ENCODE data around the gene SLC25A12. TPM values are rescaled to one million over a fixed set of nuclear protein-coding genes. Genes with fewer than 3 reads are reported as not detected.
A peak's percentile ranks its signal among the peaks of the same experiment; 100 is the strongest.

The SLC25A12 gene
- total and polyA plus RNA-seq, 7 donors: 19.1 to 83.6 (median 66.5) TPM

- DNase-seq (no peak), ATAC-seq (no peak)
- H3K27ac ChIP-seq: no peak overlapping the region
- no peaks in the 10 kb centered on the region for H3K9me3 ChIP-seq
- TF ChIP-seq, protein P1, sequence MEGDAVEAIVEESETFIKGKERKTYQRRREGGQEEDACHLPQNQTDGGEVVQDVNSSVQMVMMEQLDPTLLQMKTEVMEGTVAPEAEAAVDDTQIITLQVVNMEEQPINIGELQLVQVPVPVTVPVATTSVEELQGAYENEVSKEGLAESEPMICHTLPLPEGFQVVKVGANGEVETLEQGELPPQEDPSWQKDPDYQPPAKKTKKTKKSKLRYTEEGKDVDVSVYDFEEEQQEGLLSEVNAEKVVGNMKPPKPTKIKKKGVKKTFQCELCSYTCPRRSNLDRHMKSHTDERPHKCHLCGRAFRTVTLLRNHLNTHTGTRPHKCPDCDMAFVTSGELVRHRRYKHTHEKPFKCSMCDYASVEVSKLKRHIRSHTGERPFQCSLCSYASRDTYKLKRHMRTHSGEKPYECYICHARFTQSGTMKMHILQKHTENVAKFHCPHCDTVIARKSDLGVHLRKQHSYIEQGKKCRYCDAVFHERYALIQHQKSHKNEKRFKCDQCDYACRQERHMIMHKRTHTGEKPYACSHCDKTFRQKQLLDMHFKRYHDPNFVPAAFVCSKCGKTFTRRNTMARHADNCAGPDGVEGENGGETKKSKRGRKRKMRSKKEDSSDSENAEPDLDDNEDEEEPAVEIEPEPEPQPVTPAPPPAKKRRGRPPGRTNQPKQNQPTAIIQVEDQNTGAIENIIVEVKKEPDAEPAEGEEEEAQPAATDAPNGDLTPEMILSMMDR (IDR thresholded peaks at IDR 0.05): no peak
- no peaks in the 10 kb centered on the region for H3K36me3 ChIP-seq (ENCODE audit: insufficient read depth in 1 of 2, low read depth in 1 of 2)
- H3K27me3 ChIP-seq (ENCODE audit: insufficient read depth in 3 of 3, low read length in 2 of 3): no peaks in the 10 kb centered on the region
- intact Hi-C loops (cut with DNase I): no loop called here
- no peak overlapping the region for H3K4me3 ChIP-seq
- 87 to 94% (median 88%) methylated on average over 12 of the region's 12 CpGs for WGBS, 3 donors
- peaks cover 32% of the 10 kb centered on the region for H3K4me1 ChIP-seq
Observed at GRCh38 chr2:171874963-171875362, 19.1 kb downstream of the SLC25A12 start.

DNA sequence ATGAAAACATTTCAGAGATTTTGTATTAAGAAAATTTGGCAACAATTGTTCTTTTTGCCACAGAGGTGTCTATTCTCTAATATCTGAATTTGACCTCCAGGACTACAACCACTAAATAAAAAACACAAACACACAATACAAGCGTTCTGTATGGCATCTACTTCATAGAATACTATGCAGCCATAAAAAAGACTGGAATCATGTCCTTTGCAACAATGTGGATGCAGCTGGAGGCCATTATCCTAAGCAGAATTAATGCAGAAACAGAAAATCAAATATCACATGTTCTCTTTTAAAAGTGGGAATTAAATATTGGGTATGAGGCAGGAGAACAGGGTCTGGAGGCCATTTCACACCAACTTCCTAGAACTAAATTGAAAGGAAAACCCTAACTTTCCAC, 19.5 kb downstream of the SLC25A12 start:
- no peaks in the 10 kb centered on the region for H3K36me3 ChIP-seq (ENCODE audit: insufficient read depth in 1 of 2, low read depth in 1 of 2)
- 99 to 100% (median 100%) methylated on average over 1 of the region's 1 CpG for WGBS, 3 donors
- no peak overlapping the region for H3K27ac ChIP-seq
- peaks cover 27% of the 10 kb centered on the region for H3K4me1 ChIP-seq
- ATAC-seq (no peak), DNase-seq (no peak)
- no peaks in the 10 kb centered on the region for H3K9me3 ChIP-seq
- H3K4me3 ChIP-seq: no peak overlapping the region
- TF ChIP-seq, protein P1 (IDR thresholded peaks at IDR 0.05): no peak
- intact Hi-C loops (cut with DNase I): no loop called here
- H3K27me3 ChIP-seq (ENCODE audit: insufficient read depth in 3 of 3, low read length in 2 of 3): no peaks in the 10 kb centered on the region

DNA sequence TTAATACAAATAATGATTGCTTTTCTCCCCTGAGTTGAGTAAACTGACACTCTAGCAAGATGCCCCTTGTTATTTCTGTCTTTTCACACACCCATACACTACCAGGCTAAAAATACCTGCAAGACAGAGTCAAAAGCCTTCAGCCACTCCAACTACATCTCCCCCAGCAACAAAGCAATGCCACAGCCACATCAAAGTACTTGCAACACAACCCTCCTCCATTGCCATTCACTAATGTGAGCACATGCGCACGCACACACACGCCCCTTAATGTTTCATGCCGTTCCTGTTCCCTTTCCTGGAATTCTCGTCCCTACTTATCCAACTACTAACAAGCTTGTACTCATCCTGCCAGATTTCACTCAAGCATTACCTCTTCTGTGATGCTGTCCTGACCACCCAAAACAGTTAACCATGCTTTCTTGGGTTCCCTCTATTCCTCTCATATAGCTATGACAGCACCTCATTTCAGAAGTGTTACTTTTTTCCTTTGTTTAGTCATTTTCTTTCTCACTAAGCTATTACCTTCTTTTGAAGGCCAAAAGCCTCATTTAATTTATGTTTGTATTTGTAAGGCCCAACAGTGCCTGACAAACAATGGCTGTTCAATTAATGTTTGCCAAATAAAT, 29.6 kb downstream of the SLC25A12 start:
- Histone ChIP-seq H3K36me3 (ENCODE audit: insufficient read depth in 1 of 2, low read depth in 1 of 2) (peaks cover 3 to 12% of the 10 kb centered on the region in 2 donors), H3K4me3 (no peak overlapping the region), H3K9me3 (no peaks in the 10 kb centered on the region), H3K27me3 (ENCODE audit: insufficient read depth in 3 of 3, low read length in 2 of 3) (no peaks in the 10 kb centered on the region), H3K27ac (peak overlapping the region; percentile 53), H3K4me1 (peaks cover 32% of the 10 kb centered on the region)
- intact Hi-C loops (cut with DNase I): no loop called here
- no peak for DNase-seq
- TF ChIP-seq, protein P1 (IDR thresholded peaks at IDR 0.05): no peak
- ATAC-seq: peak; percentile 79 to 96 (median 95)
- WGBS, 3 donors: 29 to 68% (median 45%) methylated on average over 5 of the region's 5 CpGs

GRCh38 chr2:171862501-171862900, 31.5 kb downstream of the SLC25A12 start:
- H3K4me1 ChIP-seq: peaks cover 32% of the 10 kb centered on the region
- WGBS, 3 donors: 93 to 97% (median 95%) methylated on average over 3 of the region's 3 CpGs
- no peak overlapping the region for H3K27ac ChIP-seq
- H3K27me3 ChIP-seq (ENCODE audit: insufficient read depth in 3 of 3, low read length in 2 of 3): no peaks in the 10 kb centered on the region
- H3K4me3 ChIP-seq: no peak overlapping the region
- peaks cover under 1 to 3% of the 10 kb centered on the region in 2 donors for H3K36me3 ChIP-seq (ENCODE audit: insufficient read depth in 1 of 2, low read depth in 1 of 2)
- TF ChIP-seq, protein P1 (IDR thresholded peaks at IDR 0.05): no peak
- intact Hi-C loops (cut with DNase I): no loop called here
- H3K9me3 ChIP-seq: no peaks in the 10 kb centered on the region
- ATAC-seq (no peak), DNase-seq (no peak)

All from psoas muscle (tissue), 8 donors.